NCI-H446 (cell line): ENCODE measurements around the gene BTG3.
A peak's percentile ranks its signal among the peaks of the same experiment; 100 is the strongest.

ENCODE experiments used
- DNase-seq, 2 experiments: peaks; one replicate each; lab custom pipeline; 2025; lab: John Stamatoyannopoulos, UW

The BTG3 gene

GRCh38 chr21:17585875-17586450 is 26.7 kb downstream of the BTG3 start:
- DNase-seq = peak; percentile 29 to 68

GRCh38 chr21:17583898-17584297 is 28.8 kb downstream of the BTG3 start:
- DNase-seq = no peak

DNA sequence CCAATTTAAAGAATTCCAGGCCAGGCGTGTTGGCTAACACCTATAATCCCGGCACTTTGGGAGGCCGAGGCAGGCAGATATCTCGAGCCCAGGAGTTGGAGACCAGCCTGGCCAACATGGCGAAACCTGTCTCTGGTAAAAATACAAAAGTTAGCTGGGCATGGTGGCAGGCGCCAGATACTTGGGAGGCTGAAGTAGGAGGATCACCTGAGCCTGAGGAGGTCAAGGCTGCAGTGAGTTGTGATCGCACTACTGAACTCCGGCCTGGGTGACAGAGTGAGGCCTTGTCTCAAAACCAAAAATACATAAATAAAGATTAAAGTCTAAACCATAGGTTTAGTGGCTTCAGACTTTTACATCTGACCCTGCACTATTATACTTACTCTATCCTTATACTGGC is 32.4 kb downstream of the BTG3 start:
- DNase-seq = no peak

- DNase-seq = no peak
Observed at GRCh38 chr21:17578876-17579275, 33.8 kb downstream of the BTG3 start.

DNA sequence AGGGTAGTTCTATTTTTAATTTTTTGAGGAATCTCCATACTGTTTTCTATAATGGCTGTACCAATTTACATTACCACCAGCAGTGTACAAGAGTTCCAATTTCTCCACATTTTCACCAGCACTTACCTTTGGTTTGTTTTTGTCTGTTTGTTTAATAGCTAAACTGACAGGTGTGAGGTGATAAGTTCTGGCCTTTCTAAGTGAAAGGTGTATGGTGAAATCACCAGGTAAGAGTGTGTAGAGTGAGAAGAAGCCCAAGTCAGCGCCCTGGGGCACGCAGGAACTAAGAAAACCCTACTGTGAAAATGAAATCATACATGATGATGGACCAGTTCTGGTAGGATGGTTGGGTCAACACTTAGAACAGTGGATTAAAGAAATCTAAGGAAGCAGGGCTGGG is 34.5 kb downstream of the BTG3 start:
- no peak for DNase-seq

GRCh38 chr21:17577701-17578100 is 35.0 kb downstream of the BTG3 start:
- DNase-seq = no peak

GRCh38 chr21:17576080-17576835 is 36.4 kb downstream of the BTG3 start:
- DNase-seq = peak in 1 of 2 experiments; percentile 24

- no peak for DNase-seq
Observed at GRCh38 chr21:17575076-17575475, 37.6 kb downstream of the BTG3 start.

- no peak for DNase-seq
Observed at GRCh38 chr21:17572431-17572830, 40.3 kb downstream of the BTG3 start.

- DNase-seq = no peak
Observed at GRCh38 chr21:17570786-17571185, 41.9 kb downstream of the BTG3 start.

- DNase-seq = no peak
Observed at GRCh38 chr21:17560377-17561025, 52.2 kb downstream of the BTG3 start.

DNA sequence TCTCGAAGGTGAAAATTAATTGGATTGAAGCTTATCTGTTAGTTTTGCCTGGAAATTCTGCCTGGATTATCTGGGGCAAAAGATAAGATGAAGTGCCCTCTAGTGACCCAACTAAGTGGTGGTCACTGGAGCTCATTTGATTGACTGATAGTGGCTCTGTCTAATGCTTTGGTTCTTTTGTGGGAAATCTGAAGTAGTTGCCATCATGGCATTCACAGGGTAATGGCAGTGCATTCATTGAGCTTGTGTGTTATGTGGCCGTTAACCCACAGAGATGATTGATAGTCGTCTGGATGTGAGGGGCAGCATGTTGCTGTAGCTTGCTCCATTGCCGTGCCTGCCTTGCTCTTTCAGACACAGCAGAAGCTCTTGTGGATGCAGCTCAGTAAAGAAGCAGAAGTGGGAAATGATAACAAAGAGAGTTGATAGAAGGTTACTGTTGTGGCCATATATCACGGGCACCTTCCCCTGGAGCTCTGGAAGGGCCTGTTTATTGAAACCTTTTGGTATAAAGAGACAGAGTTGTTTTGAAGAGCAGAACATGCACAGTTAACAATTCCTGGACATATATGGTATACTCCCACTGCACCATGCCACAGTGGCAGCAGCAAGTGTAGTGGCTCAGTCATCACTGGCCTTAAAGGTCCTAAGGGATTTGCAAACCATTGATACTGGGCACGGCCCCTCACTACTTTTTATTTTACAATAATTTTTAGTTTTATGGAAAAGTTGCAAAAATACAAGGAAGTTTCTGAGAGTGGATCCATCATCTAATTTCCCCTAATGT is 57.8 kb downstream of the BTG3 start:
- no peak for DNase-seq

DNA sequence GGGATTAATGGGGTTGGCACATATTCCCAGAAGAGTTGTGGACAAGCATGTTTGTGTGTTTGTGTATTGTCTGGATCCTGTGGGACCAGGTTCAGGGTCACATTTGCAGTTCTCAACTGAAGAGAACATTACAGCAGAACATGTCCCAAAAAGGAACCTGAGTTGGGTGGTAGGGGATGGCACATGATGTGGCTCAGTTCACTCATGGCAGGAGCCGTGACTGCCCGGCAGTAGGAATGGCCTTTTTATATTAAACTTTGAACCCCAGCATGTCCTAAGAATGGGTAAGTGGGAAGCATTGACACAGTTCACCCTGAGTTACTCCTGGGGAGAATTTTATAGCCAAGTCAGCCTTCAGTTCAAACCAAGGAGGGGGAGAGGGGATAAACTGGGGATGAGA is 58.6 kb downstream of the BTG3 start:
- DNase-seq = no peak

- no peak for DNase-seq
Observed at GRCh38 chr21:17552410-17552809, 60.3 kb downstream of the BTG3 start.

DNA sequence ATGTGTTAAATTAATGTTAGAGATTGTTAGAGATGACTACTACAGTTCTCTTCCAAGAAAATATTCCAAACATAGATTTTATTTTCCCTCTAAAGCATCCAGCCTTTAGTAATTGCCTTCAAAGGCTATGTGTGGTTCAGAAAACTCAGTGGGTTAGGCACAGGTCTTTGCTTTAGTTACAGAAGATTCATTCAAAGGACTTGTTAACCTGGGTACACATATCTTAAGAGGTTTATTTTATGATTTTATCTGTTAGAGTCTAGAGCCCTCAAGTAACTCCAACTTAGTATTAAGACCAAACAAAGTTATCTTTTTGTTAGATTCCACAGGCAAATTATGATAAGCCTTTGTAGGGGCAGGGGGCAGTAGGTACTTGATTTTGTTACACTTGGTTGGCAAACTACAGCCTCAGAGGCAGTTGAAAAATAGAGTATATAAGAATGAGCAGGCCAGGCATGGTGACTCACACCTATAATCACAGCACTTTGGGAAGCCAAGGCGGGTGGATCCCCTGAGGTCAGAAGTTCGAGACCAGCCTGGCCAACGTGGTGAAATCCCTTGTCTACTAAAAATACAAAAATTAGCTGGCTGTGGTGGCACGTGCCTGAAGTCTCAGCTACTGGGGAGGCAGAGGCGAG is 61.9 kb downstream of the BTG3 start:
- DNase-seq = no peak

DNA sequence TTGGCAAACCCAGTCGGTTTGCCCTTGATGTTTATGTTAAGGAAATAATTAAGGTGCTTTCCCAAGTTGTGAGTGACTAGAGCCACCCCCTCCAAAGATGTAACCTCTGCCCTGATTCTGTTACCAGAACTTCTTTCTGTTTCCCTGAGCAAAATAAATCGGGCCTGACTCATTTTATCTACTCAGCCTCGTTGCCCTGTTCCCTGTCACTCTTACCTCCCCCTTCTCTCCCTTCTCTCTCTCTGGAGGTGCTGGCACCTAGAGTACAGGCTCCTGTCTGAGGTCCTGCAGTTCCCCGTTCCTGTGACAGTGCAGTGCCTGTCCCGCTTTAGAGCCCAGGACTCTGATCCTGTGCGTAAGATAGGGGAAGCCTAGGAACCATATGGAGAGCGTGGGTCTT is 64.4 kb downstream of the BTG3 start:
- no peak for DNase-seq

DNA sequence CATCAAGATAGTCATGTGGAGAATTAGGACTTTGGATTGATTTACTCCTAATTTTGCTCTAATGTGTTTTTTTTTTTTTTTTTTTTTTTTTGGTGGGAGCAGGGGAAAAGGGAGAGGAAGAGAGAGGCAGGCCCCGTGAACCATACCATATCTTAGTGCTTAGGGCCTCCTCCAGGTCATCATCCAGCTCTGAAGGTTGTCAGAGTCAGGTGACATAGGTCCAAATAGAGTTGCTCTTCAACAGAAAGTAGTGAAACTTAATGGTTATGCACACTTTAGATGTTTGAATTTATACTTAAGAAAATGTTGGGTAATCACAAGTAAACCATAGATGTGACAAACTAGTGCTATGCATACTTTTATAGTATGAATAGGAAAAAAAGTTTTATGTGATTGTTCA is 67.7 kb downstream of the BTG3 start:
- DNase-seq = no peak
